Measurements from ENCODE around the gene TCTA.
"Not testable (repeated sequence)": the region's sequence is repeated elsewhere in the genome, so short reads cannot be mapped to it uniquely, and the experiment has no call there.

Gene TCTA

DNA sequence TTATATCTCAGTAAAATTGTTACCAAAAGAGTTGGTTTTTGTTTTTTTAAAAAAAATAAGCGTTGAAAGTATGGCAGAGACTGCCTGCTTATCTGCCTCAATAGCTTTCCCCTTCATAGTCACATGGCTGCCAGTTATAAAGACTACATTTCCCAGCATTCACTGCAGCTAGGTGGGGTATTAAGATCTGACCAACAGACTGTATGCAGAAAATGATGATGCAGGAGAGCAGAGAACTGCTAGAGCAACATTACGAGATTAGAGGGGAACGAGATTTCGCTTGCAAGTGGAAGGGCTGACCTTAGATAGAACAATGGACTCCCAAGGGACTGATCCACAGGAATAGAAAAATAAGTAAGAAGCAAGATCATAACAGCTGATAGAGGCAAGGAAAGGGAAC is 14.8 kb upstream of the TCTA start:
- no peak for TF ChIP-seq CTCF (IDR thresholded peaks at IDR 0.05; ENCODE audit: insufficient read depth, missing control alignments)
- DNase-seq (ENCODE audit: insufficient read length, low spot score): no peak
- FAIRE-seq: peak; percentile 95

DNA sequence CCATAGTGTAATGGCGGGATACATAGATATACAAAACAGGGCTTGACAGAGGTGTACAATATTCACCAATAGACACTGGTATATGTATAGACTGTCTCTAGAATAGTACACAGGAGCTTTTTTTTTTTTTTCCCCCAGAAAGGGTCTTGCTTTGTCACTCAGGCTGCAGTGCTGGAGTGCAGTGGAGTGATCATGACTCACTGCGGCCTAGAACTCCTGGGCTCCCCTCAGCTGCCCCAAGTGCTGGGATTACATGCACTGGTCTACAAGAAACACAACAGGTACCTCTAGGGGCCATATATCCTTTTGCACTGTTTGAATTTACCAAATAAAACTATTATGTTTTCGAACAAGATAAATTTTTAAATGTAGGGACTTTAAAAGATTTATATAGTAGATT is 12.8 kb upstream of the TCTA start:
- TF ChIP-seq CTCF (IDR thresholded peaks at IDR 0.05; ENCODE audit: insufficient read depth, missing control alignments): no peak
- FAIRE-seq (no peak), DNase-seq (ENCODE audit: insufficient read length, low spot score) (no peak)

DNA sequence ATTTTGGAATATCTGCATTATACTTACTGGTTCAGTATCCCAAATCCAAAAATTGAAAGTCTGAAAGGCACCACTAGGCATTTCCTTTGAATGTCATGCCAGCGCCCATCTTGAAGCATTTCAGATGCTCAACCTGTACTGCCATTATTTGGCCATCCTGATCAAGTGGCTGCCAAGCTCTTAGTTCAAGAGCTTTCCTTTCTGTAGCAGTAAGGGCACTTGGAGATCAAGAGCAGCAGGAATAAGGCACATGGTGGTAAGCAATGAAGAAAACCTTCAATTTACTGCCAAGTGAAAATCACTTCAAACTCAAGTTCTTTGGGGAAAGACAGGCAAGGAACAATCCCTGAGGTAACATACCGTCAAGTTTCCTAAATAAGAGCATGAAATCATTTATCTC is 10.5 kb upstream of the TCTA start:
- no peak for TF ChIP-seq CTCF (IDR thresholded peaks at IDR 0.05; ENCODE audit: insufficient read depth, missing control alignments)
- FAIRE-seq (no peak), DNase-seq (ENCODE audit: insufficient read length, low spot score) (no peak)

GRCh38 chr3:49403891-49404290 is 8.3 kb upstream of the TCTA start:
- FAIRE-seq (no peak), DNase-seq (ENCODE audit: insufficient read length, low spot score) (no peak)
- no peak for TF ChIP-seq CTCF (IDR thresholded peaks at IDR 0.05; ENCODE audit: insufficient read depth, missing control alignments)

DNA sequence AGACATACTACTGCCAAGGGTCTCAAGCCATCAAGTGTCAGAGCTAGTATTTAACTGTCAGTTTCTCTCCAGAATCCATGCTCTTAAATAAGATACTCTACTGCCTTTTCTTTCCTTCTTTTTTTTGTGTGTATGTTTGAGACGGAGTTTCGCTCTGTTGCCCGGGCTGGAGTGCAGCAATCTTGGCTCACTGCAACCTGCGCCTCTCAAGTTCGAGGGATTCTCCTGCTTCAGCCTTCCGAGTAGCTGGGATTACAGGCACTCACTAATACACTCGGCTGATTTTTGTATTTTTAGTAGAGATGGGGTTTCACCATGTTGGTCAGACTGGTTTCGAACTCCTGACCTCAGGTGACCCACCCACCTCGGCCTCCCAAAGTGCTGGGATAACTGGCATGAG is 6.7 kb upstream of the TCTA start:
- not testable (repeated sequence) for DNase-seq (ENCODE audit: insufficient read length, low spot score); FAIRE-seq

DNA sequence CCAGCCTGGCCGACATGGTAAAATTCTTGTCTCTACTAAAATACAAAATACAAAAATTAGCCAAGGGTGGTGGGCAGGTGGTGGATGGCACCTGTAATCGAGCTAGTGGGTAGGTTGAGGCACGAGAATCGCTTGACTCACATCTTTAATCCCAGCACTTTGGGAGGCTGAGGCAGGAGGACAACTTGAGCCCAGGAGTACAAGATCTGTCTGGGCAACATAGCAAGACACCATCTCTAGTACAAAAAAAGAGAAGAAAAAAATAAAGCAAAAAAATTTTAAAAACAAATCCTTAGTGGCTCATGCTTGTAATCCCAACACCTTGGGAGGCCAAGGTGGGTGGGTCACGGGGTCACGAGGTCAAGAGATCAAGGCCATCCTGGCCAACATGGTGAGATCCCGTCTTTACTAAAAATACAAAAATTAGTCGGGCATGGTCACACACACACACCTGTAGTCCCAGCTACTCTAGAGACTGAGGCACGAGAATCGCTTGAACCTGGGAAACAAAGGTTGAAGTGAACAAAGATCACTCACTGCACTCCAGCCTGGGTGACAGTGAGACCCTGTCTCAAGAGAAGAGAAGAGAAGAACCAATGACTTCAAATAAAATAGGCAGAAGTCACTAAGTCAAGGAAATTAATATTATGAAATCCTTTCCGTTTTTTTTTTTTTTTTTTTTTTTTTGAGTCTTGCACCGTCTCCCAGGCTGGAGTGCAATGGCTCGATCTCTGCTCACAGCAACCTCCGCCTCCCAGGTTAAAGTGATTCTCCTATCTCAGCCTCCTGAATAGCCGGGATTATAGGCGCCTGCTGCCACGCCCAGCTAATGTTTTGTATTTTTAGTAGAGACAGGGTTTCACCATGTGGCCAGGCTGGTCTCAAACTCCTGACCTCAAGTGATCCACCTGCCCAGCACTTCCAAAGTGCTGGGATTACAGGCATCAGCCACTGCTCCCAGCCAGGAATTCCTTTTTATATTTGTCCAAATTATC is 5.4 kb upstream of the TCTA start:
- no peak for TF ChIP-seq CTCF (IDR thresholded peaks at IDR 0.05; ENCODE audit: insufficient read depth, missing control alignments)
- FAIRE-seq: no peak

GRCh38 chr3:49410066-49410845 is 2.0 kb upstream of the TCTA start:
- DNase-seq (ENCODE audit: insufficient read length, low spot score): no peak
- TF ChIP-seq CTCF (IDR thresholded peaks at IDR 0.05; ENCODE audit: insufficient read depth, missing control alignments): no peak
- no peak for FAIRE-seq

More for the DNA sequence above, 5.4 kb upstream of the TCTA start:
- no peak for DNase-seq (ENCODE audit: insufficient read length, low spot score)

All from D721Med (cell line).